ENCODE data around the gene OSBPL8.
"Not testable (repeated sequence)": the region's sequence is repeated elsewhere in the genome, so short reads cannot be mapped to it uniquely, and the experiment has no call there.

Gene OSBPL8

GRCh38 chr12:76518699-76519098 lies 40.9 kb downstream of the OSBPL8 start:
- DNase-seq (ENCODE audit: low read depth), result no peak
- H3K4me3 ChIP-seq (ENCODE audit: low read depth, low read length), result no peak overlapping the region
- no peak for TF ChIP-seq CTCF (IDR thresholded peaks at IDR 0.05; ENCODE audit: insufficient read depth, low read depth, low read length, missing control alignments)

- H3K4me3 ChIP-seq (ENCODE audit: low read depth, low read length), result no peak overlapping the region
- no peak for TF ChIP-seq CTCF (IDR thresholded peaks at IDR 0.05; ENCODE audit: insufficient read depth, low read depth, low read length, missing control alignments)
- DNase-seq (ENCODE audit: low read depth), result no peak
Measured at GRCh38 chr12:76515271-76515670, 44.3 kb downstream of the OSBPL8 start.

GRCh38 chr12:76511116-76511716 lies 48.4 kb downstream of the OSBPL8 start:
- not testable (repeated sequence) for H3K4me3 ChIP-seq (ENCODE audit: low read depth, low read length)
- peak; percentile 37 for DNase-seq (ENCODE audit: low read depth)

- no peak overlapping the region for H3K4me3 ChIP-seq (ENCODE audit: low read depth, low read length)
- DNase-seq (ENCODE audit: low read depth), result no peak
- TF ChIP-seq CTCF (IDR thresholded peaks at IDR 0.05; ENCODE audit: insufficient read depth, low read depth, low read length, missing control alignments), result no peak
Measured at GRCh38 chr12:76508128-76508980, 51.2 kb downstream of the OSBPL8 start.

GRCh38 chr12:76506149-76506548 lies 53.4 kb downstream of the OSBPL8 start:
- TF ChIP-seq CTCF (IDR thresholded peaks at IDR 0.05; ENCODE audit: insufficient read depth, low read depth, low read length, missing control alignments), result no peak

GRCh38 chr12:76505050-76505449 lies 54.5 kb downstream of the OSBPL8 start:
- TF ChIP-seq CTCF (IDR thresholded peaks at IDR 0.05; ENCODE audit: insufficient read depth, low read depth, low read length, missing control alignments), result no peak
- no peak overlapping the region for H3K4me3 ChIP-seq (ENCODE audit: low read depth, low read length)
- no peak for DNase-seq (ENCODE audit: low read depth)

More at GRCh38 chr12:76506149-76506548, 53.4 kb downstream of the OSBPL8 start:
- no peak for DNase-seq (ENCODE audit: low read depth)
- H3K4me3 ChIP-seq (ENCODE audit: low read depth, low read length), result no peak overlapping the region

- no peak for DNase-seq (ENCODE audit: low read depth)
- no peak for TF ChIP-seq CTCF (IDR thresholded peaks at IDR 0.05; ENCODE audit: insufficient read depth, low read depth, low read length, missing control alignments)
- no peak overlapping the region for H3K4me3 ChIP-seq (ENCODE audit: low read depth, low read length)
Measured at GRCh38 chr12:76504606-76505005, 55.0 kb downstream of the OSBPL8 start.

All from GM12865 (cell line).